Ishikawa (cell line): ENCODE data around the gene FRAS1.

Experiments used
- CEBPB ChIP-seq: IDR thresholded peaks from 2 replicates; pipeline ENCODE4 v1.6.1; 2012
- CREB1 ChIP-seq: IDR thresholded peaks from 2 replicates; pipeline ENCODE4 v1.6.1; 2012; ENCODE audit warnings: low read depth
- EGR1 ChIP-seq: IDR thresholded peaks from 2 replicates; pipeline ENCODE4 v1.6.1; 2012
- EP300 ChIP-seq: IDR thresholded peaks from 2 replicates; pipeline ENCODE4 v1.6.1; 2012; ENCODE audit warnings: borderline replicate concordance
- FOXM1 ChIP-seq: IDR thresholded peaks from 2 replicates; pipeline ENCODE4 v1.6.1; 2012; ENCODE audit warnings: low read depth, borderline replicate concordance
- NFIC ChIP-seq: IDR thresholded peaks from 2 replicates; pipeline ENCODE4 v1.6.1; 2012
- RAD21 ChIP-seq: IDR thresholded peaks from 2 replicates; pipeline ENCODE4 v1.6.1; 2012; ENCODE audit warnings: low read depth
- TAF1 ChIP-seq: IDR thresholded peaks from 2 replicates; pipeline ENCODE4 v1.6.1; 2012; ENCODE audit warnings: low read depth, mild to moderate bottlenecking
- TCF12 ChIP-seq: IDR thresholded peaks from 2 replicates; pipeline ENCODE4 v1.6.1; 2012; ENCODE audit warnings: low read depth
- TEAD4 ChIP-seq: IDR thresholded peaks from 2 replicates; pipeline ENCODE4 v1.6.1; 2012
- YY1 ChIP-seq: IDR thresholded peaks from 2 replicates; pipeline ENCODE4 v1.6.1; 2012; ENCODE audit warnings: low read depth
- ZBTB7A ChIP-seq: IDR thresholded peaks from 2 replicates; pipeline ENCODE4 v1.6.1; 2012; ENCODE audit warnings: low read depth
- TF ChIP-seq, protein P1 (sequence below): IDR thresholded peaks from 2 replicates; pipeline ENCODE4 v1.6.1; 2012
- TF ChIP-seq, protein P2 (sequence below): IDR thresholded peaks from 2 replicates; pipeline ENCODE4 v1.6.1; 2012; ENCODE audit warnings: low read depth, mild to moderate bottlenecking
- TF ChIP-seq, protein P3 (sequence below): IDR thresholded peaks from 2 replicates; pipeline ENCODE4 v1.6.1; 2012

FRAS1 gene

DNA sequence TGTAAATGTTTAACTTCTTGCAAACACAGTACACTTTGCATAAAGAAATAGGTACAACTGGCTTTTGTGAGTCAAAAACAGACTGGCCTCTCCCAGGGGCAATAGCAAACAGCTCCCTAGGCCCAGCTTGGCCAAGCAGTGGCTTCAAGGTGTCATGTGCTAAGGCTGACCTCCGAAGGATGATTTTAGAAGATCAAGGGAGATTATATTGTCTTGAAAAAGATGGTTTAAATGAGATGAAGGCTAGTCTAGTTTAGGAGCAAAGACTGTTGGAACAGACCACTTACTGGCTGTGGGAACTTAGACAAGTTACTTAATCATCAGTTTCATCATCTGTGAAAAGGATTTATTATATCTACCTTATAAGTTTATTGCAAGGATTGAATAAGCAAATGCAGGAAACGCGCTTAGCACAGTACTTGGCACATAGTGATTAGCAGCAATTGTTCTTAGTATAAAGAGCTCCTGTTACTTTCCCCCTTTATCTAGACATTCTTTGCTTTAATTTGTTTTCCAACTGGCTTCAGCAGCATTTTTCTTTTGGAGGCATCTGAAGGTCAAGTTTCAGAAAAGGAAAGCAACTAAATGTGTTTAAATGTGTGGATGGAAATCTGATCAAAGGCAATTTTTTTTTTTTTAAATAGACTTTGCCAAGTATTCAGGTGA is 511.6 kb downstream of the FRAS1 start:
- no peak for TF ChIP-seq CREB1
- no peak for TF ChIP-seq ZBTB7A
- no peak for TF ChIP-seq TCF12
- no peak for TF ChIP-seq CEBPB
- no peak; the same call in 1 of the 2 replicates for TF ChIP-seq RAD21

DNA sequence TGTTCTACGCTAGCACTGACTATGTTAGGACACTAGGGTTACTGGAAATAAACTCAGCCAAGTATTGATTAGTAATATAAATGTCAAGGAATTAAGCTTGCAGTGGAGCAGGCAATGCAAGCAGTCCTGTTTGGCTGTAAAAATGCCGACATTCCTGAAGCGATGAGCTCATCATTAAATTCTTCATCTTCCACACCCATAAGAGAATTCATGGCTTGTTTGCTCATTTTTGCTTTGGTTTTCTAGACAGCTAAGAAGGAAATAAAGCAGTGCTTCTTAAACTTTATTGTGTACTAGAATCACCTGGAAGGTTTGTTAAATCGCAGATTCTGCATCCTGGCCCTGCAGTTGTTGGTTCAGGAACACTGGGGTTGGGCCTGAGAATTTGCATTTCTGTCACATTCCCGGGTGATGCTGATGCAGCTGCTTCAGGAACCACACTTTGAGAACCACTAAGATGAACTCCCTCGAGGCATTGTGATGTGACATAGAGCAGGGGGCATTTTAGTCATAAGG is 512.2 kb downstream of the FRAS1 start:
- TF ChIP-seq YY1 (no peak), TEAD4 (peak; percentile 92), NFIC (peak; percentile 58; the same call in 1 of the 2 replicates), TCF12 (peak; percentile 80), EP300 (peak; percentile 72; the same call in 1 of the 2 replicates), EGR1 (no peak), FOXM1 (no peak; the same call in 1 of the 2 replicates), ZBTB7A (no peak)
- TF ChIP-seq, protein P1, sequence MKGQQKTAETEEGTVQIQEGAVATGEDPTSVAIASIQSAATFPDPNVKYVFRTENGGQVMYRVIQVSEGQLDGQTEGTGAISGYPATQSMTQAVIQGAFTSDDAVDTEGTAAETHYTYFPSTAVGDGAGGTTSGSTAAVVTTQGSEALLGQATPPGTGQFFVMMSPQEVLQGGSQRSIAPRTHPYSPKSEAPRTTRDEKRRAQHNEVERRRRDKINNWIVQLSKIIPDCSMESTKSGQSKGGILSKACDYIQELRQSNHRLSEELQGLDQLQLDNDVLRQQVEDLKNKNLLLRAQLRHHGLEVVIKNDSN: no peak

DNA sequence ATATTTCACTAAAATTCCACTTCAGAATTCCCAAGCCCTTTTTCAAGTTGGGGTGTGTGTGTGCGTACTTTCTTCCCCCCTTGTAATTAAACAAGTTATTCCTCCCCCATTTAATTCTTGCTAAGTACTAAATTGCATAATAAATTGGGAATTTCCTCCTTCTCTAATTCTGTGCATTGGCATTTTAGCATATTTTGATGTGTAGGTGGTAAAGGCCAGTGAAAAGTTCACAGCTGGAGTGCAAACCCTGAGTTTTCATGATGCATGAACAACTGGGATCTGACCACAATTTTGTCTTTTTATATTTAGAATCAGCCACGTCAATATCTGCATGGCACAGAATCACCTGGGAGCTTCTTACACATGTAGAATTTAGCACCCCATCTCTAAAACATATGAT is 513.0 kb downstream of the FRAS1 start:
- TF ChIP-seq, protein P2, sequence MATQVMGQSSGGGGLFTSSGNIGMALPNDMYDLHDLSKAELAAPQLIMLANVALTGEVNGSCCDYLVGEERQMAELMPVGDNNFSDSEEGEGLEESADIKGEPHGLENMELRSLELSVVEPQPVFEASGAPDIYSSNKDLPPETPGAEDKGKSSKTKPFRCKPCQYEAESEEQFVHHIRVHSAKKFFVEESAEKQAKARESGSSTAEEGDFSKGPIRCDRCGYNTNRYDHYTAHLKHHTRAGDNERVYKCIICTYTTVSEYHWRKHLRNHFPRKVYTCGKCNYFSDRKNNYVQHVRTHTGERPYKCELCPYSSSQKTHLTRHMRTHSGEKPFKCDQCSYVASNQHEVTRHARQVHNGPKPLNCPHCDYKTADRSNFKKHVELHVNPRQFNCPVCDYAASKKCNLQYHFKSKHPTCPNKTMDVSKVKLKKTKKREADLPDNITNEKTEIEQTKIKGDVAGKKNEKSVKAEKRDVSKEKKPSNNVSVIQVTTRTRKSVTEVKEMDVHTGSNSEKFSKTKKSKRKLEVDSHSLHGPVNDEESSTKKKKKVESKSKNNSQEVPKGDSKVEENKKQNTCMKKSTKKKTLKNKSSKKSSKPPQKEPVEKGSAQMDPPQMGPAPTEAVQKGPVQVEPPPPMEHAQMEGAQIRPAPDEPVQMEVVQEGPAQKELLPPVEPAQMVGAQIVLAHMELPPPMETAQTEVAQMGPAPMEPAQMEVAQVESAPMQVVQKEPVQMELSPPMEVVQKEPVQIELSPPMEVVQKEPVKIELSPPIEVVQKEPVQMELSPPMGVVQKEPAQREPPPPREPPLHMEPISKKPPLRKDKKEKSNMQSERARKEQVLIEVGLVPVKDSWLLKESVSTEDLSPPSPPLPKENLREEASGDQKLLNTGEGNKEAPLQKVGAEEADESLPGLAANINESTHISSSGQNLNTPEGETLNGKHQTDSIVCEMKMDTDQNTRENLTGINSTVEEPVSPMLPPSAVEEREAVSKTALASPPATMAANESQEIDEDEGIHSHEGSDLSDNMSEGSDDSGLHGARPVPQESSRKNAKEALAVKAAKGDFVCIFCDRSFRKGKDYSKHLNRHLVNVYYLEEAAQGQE: no peak
- TF ChIP-seq CREB1 (no peak), EGR1 (no peak), TAF1 (no peak), FOXM1 (no peak), TEAD4 (no peak)

DNA sequence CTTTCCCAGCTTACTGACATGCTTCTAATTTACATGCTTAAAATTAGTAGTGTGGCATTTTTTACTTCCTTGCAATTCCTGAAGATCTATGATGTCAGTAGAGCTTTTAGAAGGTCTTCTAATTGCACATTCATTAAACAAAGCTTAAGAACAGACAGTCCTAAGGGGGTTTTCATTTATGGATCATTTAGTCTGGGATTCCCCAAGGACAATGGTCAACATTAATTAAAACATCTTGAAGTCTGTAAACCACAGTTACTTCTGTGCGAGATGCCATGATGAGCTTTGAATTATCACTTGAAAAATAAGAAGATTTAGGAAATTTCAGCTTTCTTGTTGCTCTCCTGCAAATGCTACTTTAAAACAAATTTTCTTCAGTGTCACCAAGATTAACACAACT is 514.7 kb downstream of the FRAS1 start:
- TF ChIP-seq ZBTB7A (no peak), EGR1 (no peak), YY1 (no peak), CEBPB (no peak)

DNA sequence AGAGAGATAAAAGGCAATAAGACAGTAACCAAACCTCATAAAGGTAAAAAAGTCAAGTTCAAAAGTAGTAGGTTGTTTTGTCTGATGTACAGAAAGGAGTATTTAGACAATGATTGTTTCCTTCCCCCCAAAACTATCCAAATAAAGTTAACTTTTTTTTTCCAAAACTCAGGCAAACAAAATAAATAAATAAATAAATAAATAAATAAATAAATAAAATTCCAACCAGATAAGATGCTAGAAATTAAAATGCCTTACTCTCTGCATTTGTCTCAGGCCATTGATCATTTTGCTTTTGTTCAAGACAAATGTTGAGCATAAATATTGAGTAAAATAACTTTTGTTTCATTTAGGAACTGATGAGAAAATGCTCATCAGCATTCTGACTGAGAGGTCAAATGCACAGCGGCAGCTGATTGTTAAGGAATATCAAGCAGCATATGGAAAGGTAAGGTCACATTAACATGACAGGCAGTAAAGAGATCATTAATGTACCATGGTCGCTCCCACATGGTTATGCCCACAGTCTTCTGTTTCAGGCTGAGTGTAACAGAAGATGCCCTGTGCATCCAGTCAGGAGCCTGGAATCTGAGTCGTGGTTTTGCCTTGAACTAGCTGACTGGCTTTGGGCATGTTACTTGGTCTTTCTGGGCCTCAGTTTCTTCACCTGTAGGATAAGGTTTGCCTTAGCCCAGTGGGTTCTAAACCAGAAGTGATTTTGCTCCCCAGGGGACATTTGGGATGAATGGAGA is 521.7 kb downstream of the FRAS1 start:
- TF ChIP-seq TEAD4 (no peak), YY1 (no peak), CREB1 (no peak), EP300 (no peak), NFIC (no peak), TCF12 (no peak), FOXM1 (no peak), EGR1 (no peak), CEBPB (no peak), RAD21 (no peak), TAF1 (no peak), ZBTB7A (no peak)
- TF ChIP-seq, protein P1: no peak
- TF ChIP-seq, protein P3, sequence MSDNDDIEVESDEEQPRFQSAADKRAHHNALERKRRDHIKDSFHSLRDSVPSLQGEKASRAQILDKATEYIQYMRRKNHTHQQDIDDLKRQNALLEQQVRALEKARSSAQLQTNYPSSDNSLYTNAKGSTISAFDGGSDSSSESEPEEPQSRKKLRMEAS: no peak
- TF ChIP-seq, protein P2: no peak

DNA sequence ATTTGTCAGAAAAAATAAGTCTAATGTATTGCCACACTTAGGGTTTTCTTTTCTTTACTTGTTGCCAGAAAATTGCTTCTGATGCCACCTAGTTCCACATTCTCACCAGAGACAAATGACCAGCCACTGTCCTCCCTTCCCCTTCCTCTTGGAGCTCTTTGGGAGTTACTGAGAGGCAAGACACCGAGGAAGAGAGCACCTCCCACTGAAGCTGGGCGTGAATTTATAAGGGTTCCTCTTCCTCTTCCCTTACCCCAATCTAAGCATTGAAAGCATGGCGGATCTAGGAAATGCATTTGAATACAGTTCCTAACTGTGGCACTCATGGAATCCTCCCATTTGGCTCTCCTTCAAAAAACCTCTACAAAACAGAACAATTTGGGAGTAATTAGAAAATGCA is 524.5 kb downstream of the FRAS1 start:
- TF ChIP-seq, protein P3: no peak
- TF ChIP-seq CREB1 (no peak), FOXM1 (no peak), EGR1 (no peak), RAD21 (no peak), TAF1 (no peak), NFIC (no peak), TCF12 (no peak), CEBPB (no peak), TEAD4 (no peak)
